Bronchial epithelial cell (primary cell): ENCODE measurements around the gene PAK1. TPM values are rescaled to one million over a fixed set of nuclear protein-coding genes. Genes with fewer than 3 reads are reported as not detected.
A peak's percentile ranks its signal among the peaks of the same experiment; 100 is the strongest.

ENCODE experiments used
- DNase-seq: peaks from one replicate; pipeline ENCODE4 v3.0.0-alpha.2; 2010; ENCODE audit warnings: low read depth
- FAIRE-seq: peaks from 2 replicates; lab custom pipeline; 2011; peaks lifted over from hg19 to GRCh38; lab: Jason Lieb, UNC
- H3K27me3 ChIP-seq: 2 replicates; pipeline ENCODE4 v1.5.1; 2011; ENCODE audit warnings: low read length; ENCODE audit not compliant: control insufficient read depth, insufficient read depth
- H3K36me3 ChIP-seq: 2 replicates; pipeline ENCODE4 v1.5.1; 2011; ENCODE audit warnings: low read length; ENCODE audit not compliant: control insufficient read depth, insufficient read depth
- H3K4me3 ChIP-seq: 2 replicates; pipeline ENCODE4 v1.5.1; 2011; ENCODE audit warnings: mild to moderate bottlenecking, low read depth, low read length, control low read depth
- total RNA-seq: library from RNA; depleted of rRNA; stranded (reverse); fragments of >200 nt; gene quantifications from 2 replicates; pipeline ENCODE4 v1.2.1, GENCODE V29; 2014
- TF ChIP-seq, protein P1 (sequence below): IDR thresholded peaks from 2 replicates; pipeline ENCODE4 v1.5.1; 2011; ENCODE audit warnings: mild to moderate bottlenecking, moderate library complexity, low read length, control low read depth, inconsistent platforms; ENCODE audit not compliant: insufficient read depth, severe bottlenecking

PAK1 gene
- total RNA-seq, 1 donor from 2014 or later = 35.8 TPM

GRCh38 chr11:77411717-77412441 is 62.0 kb downstream of the PAK1 start:
- peak overlapping the region; percentile 47 for H3K4me3 ChIP-seq
- DNase-seq (peak; percentile 80), FAIRE-seq (no peak)
- TF ChIP-seq, protein P1, sequence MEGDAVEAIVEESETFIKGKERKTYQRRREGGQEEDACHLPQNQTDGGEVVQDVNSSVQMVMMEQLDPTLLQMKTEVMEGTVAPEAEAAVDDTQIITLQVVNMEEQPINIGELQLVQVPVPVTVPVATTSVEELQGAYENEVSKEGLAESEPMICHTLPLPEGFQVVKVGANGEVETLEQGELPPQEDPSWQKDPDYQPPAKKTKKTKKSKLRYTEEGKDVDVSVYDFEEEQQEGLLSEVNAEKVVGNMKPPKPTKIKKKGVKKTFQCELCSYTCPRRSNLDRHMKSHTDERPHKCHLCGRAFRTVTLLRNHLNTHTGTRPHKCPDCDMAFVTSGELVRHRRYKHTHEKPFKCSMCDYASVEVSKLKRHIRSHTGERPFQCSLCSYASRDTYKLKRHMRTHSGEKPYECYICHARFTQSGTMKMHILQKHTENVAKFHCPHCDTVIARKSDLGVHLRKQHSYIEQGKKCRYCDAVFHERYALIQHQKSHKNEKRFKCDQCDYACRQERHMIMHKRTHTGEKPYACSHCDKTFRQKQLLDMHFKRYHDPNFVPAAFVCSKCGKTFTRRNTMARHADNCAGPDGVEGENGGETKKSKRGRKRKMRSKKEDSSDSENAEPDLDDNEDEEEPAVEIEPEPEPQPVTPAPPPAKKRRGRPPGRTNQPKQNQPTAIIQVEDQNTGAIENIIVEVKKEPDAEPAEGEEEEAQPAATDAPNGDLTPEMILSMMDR = peak; percentile 21
- H3K27me3 ChIP-seq = no peaks in the 10 kb centered on the region
- no peaks in the 10 kb centered on the region for H3K36me3 ChIP-seq

DNA sequence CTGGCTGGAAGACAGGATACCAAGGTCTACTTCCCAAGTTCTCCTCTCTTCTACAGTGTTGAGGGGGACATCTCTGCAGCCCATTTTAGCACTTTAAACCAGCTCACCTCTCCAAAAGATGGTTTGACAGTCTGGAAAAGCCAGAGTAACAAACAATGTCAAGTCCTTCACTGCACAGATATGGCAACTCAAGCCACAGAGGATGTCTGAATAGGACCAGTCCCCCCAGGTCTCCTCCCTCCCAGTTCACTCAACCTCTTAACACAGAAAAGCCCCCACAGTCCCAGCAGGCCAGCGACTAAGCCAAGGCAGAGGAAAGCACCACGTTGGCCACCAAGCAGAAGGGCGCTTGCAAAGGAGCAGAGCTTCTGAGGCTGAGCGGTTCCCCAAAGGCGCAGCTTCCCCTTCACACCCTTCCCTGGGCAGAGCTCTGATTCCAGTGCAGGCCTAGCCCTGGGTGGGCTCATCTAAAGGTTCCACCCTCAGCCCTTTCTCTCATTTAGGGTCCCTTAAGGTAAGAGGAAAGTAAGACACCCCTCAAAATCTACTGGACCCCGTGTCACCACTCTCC is 62.7 kb downstream of the PAK1 start:
- no peaks in the 10 kb centered on the region for H3K36me3 ChIP-seq
- H3K4me3 ChIP-seq = peak overlapping the region; percentile 47
- FAIRE-seq (no peak), DNase-seq (no peak)
- no peaks in the 10 kb centered on the region for H3K27me3 ChIP-seq
- TF ChIP-seq, protein P1 = no peak

DNA sequence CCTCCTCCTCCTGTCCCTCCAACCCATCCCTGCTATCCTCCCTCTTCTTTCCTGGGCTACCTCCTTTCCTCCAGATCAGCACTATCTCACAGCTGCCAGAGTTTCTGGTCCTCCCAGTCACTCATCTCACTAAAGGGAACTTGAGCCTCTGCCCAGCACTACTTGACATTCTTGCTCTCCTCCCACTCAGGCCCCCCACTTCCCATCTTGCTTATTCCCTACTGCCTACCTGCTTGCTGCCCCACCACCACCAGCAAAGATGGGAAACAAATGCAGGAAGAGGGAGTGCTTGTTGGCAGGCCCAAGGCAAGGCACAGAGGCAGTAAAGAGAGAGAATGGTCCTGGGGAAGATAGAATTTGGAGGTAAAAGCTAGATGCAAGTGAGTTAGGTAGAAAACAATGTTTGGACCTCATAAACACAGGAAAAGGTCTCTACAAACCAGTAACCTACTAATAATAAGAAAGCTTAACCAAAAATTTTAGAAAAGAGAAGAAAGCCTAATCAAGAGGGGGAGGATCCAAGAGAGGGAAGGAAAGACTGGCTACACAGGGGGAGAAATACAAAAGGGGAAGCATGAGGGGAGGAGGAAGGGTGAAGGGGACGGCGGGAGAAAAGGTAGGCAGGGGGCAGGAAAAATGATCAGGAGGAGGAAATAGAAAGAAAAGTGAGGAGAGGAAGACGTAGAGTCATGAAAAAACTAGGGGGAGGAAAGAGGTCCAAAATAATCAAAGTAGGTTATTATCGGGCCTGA is 63.6 kb downstream of the PAK1 start:
- no peak overlapping the region for H3K4me3 ChIP-seq
- no peak for FAIRE-seq

GRCh38 chr11:77409046-77409445 is 64.8 kb downstream of the PAK1 start:
- no peak for DNase-seq
- TF ChIP-seq, protein P1 = no peak
- H3K27me3 ChIP-seq = no peaks in the 10 kb centered on the region
- no peak for FAIRE-seq
- no peak overlapping the region for H3K4me3 ChIP-seq
- H3K36me3 ChIP-seq = no peaks in the 10 kb centered on the region

More for the DNA sequence above, 63.6 kb downstream of the PAK1 start:
- no peaks in the 10 kb centered on the region for H3K27me3 ChIP-seq
- TF ChIP-seq, protein P1 = no peak
- no peaks in the 10 kb centered on the region for H3K36me3 ChIP-seq
- DNase-seq = no peak

DNA sequence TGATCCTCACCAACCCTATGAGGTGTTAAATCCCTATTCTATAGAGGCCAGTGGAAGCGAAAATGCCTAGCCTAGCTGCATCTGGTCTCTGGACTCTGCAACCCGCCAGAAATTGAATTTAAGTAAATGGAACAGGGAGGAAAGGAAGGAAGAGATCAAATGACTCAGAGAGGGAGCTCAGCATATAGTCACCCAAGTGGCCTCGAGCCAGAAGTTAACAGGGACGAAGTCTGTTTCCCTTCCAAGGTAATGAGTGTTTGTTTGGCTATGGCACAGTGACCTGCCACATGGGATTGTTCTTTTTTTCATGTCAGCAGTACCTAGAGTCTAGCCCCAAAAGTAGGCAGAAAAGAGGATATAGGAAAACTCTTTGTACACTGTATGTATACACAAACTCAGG is 66.3 kb downstream of the PAK1 start:
- no peaks in the 10 kb centered on the region for H3K27me3 ChIP-seq
- no peaks in the 10 kb centered on the region for H3K36me3 ChIP-seq
- no peak overlapping the region for H3K4me3 ChIP-seq
- DNase-seq = peak; percentile 89
- TF ChIP-seq, protein P1 = no peak
- peak; percentile 43 for FAIRE-seq
